Keratinocyte (primary cell): Measurements from ENCODE around the gene RIT2. TPM values are rescaled to one million over a fixed set of nuclear protein-coding genes. Genes with fewer than 3 reads are reported as not detected.

Experiments
- DNase-seq: peaks from one replicate; pipeline ENCODE4 v3.0.0-alpha.2; 2011; ENCODE audit warnings: low read depth, missing footprints, low spot score
- FAIRE-seq: peaks from 2 replicates; lab custom pipeline; 2011; peaks lifted over from hg19 to GRCh38; lab: Jason Lieb, UNC
- H2AFZ ChIP-seq: 2 replicates; pipeline ENCODE4 v1.6.0; 2012; ENCODE audit warnings: low read length, control low read depth, inconsistent platforms; ENCODE audit not compliant: control insufficient read depth
- H3K27ac ChIP-seq: 2 replicates; pipeline ENCODE4 v1.5.1; 2011; ENCODE audit warnings: low read length; ENCODE audit not compliant: control insufficient read depth, insufficient read depth
- H3K27me3 ChIP-seq: 3 replicates; pipeline ENCODE4 v1.6.0; 2011; ENCODE audit warnings: low read length; ENCODE audit not compliant: control insufficient read depth, insufficient read depth; ENCODE audit errors: extremely low read depth
- H3K36me3 ChIP-seq, 2 experiments: 2 replicates in 1 of 2; 3 replicates in 1 of 2; pipeline ENCODE4 v1.5.1; 2011; ENCODE audit warnings: low read length in 2 of 2, mild to moderate bottlenecking in 1 of 2; ENCODE audit not compliant: control insufficient read depth in 2 of 2, insufficient read depth in 2 of 2; ENCODE audit errors: extremely low read depth in 1 of 2
- H3K4me1 ChIP-seq: 3 replicates; pipeline ENCODE4 v1.5.1; 2011; ENCODE audit warnings: low read length; ENCODE audit not compliant: control insufficient read depth, insufficient read depth; ENCODE audit errors: extremely low read depth
- H3K4me2 ChIP-seq: 3 replicates; pipeline ENCODE4 v1.6.0; 2011; ENCODE audit warnings: low read depth, low read length; ENCODE audit not compliant: control insufficient read depth, insufficient read depth; ENCODE audit errors: extremely low read depth
- H3K4me3 ChIP-seq, 3 experiments: fragments of 200-600 bp in 1 of 3; sonication (generic) in 1 of 3; 2 replicates in 2 of 3; 3 replicates in 1 of 3; pipeline ENCODE4 v1.5.1; 2011 to 2016; ENCODE audit warnings: low read length in 3 of 3, mild to moderate bottlenecking in 3 of 3, control low read depth in 2 of 3, inconsistent platforms in 1 of 3, low read depth in 1 of 3, mixed read lengths in 1 of 3, mixed run types in 1 of 3, moderate library complexity in 1 of 3; ENCODE audit not compliant: control insufficient read depth in 2 of 3, insufficient read depth in 2 of 3; ENCODE audit errors: extremely low read depth in 1 of 3
- H3K79me2 ChIP-seq: 2 replicates; pipeline ENCODE4 v1.6.0; 2012; ENCODE audit warnings: low read length; ENCODE audit not compliant: control insufficient read depth, insufficient read depth
- H3K9ac ChIP-seq: 3 replicates; pipeline ENCODE4 v1.6.0; 2011; ENCODE audit warnings: low read length; ENCODE audit not compliant: control insufficient read depth, insufficient read depth; ENCODE audit errors: extremely low read depth
- H3K9me1 ChIP-seq: 3 replicates; pipeline ENCODE4 v1.6.0; 2011; ENCODE audit warnings: low read length; ENCODE audit not compliant: control insufficient read depth, insufficient read depth; ENCODE audit errors: extremely low read depth
- H3K9me3 ChIP-seq: 2 replicates; pipeline ENCODE4 v1.5.1; 2012; ENCODE audit warnings: low read depth, low read length; ENCODE audit not compliant: control insufficient read depth
- H4K20me1 ChIP-seq: 3 replicates; pipeline ENCODE4 v1.6.0; 2011; ENCODE audit warnings: low read length; ENCODE audit not compliant: control insufficient read depth, insufficient read depth; ENCODE audit errors: extremely low read depth
- EZH2 ChIP-seq: IDR thresholded peaks from one replicate; pipeline ENCODE4 v1.6.1; 2012; ENCODE audit warnings: inconsistent platforms, mild to moderate bottlenecking, low read length, moderate library complexity
- dilution Hi-C: fragments of 300-500 bp; cut with MboI; formaldehyde crosslinking; loops from one replicate; pipeline ENCODE4 v1.7.0; 2020; ENCODE audit warnings: low sequenced_read_pairs; ENCODE audit not compliant: extremely low pct_ligation_motif_present
- polyA plus RNA-seq, 5 experiments: library from polyadenylated mRNA; depleted of rRNA in 3 of 5; stranded (reverse) in 3 of 5; stranded (forward) in 1 of 5; unstranded in 1 of 5; fragments of >200 nt; gene quantifications; 1 replicate in 1 of 5; 2 replicates in 3 of 5; 3 replicates in 1 of 5; pipeline versions ENCODE4 v1.2.1 to v1.2.3, GENCODE V29; 2011 to 2012; ENCODE audit warnings: missing spikeins in 2 of 5, low read depth in 1 of 5, low replicate concordance in 1 of 5
- TF ChIP-seq, protein P1 (sequence below), 3 experiments: IDR thresholded peaks in 1 of 3; conservative IDR thresholded peaks in 1 of 3; optimal IDR thresholded peaks in 1 of 3; 2 replicates in 2 of 3; 3 replicates in 1 of 3; pipeline versions ENCODE3 to v1.5.1; 2011; ENCODE audit warnings: low read length in 3 of 3, mild to moderate bottlenecking in 3 of 3, moderate library complexity in 2 of 3, control low read depth in 1 of 3, inconsistent platforms in 1 of 3; ENCODE audit not compliant: insufficient read depth in 2 of 3; ENCODE audit errors: extremely low read depth in 1 of 3

The RIT2 gene
- polyA plus RNA-seq, 1 donor (not counting 4 experiments of a cell fraction or from before 2014, with no cell fraction given) = not detected

DNA sequence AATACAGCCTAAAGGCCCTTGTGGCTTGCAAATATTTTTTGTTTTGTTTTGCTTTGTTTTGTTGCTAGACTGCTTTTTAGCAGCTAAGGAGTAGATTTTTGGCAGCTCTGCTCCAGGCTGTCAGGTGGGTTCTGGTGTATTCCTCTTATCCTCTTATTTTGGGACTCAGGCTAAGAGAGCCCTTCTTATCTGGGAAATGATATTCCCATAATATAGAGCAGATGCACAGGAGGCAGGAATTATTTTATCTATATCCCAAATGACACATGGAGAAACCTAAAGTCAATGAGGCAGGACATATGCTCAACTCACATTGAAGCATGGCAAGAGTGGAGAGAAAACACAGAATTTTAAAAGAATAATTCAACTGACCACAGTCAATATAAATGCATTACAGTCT lies 369.6 kb downstream of the RIT2 start:
- no peaks in the 10 kb centered on the region for H3K27me3 ChIP-seq
- H3K4me2 ChIP-seq = no peak overlapping the region
- DNase-seq = no peak
- FAIRE-seq = no peak
- H3K79me2 ChIP-seq = no peaks in the 10 kb centered on the region
- no peaks in the 10 kb centered on the region for H3K9me1 ChIP-seq
- H3K9ac ChIP-seq = no peak overlapping the region
- no peaks in the 10 kb centered on the region for H3K4me1 ChIP-seq
- dilution Hi-C loops = no loop called here
- H3K36me3 ChIP-seq = no peaks in the 10 kb centered on the region
- no peaks in the 10 kb centered on the region for H4K20me1 ChIP-seq
- TF ChIP-seq, protein P1, sequence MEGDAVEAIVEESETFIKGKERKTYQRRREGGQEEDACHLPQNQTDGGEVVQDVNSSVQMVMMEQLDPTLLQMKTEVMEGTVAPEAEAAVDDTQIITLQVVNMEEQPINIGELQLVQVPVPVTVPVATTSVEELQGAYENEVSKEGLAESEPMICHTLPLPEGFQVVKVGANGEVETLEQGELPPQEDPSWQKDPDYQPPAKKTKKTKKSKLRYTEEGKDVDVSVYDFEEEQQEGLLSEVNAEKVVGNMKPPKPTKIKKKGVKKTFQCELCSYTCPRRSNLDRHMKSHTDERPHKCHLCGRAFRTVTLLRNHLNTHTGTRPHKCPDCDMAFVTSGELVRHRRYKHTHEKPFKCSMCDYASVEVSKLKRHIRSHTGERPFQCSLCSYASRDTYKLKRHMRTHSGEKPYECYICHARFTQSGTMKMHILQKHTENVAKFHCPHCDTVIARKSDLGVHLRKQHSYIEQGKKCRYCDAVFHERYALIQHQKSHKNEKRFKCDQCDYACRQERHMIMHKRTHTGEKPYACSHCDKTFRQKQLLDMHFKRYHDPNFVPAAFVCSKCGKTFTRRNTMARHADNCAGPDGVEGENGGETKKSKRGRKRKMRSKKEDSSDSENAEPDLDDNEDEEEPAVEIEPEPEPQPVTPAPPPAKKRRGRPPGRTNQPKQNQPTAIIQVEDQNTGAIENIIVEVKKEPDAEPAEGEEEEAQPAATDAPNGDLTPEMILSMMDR (optimal IDR thresholded peaks at IDR 0.05 in 1 of 3, IDR thresholded peaks at IDR 0.05 in 1 of 3, conservative IDR thresholded peaks at IDR 0.05 in 1 of 3; ENCODE audit: extremely low read depth in 1 of 3, insufficient read depth in 2 of 3, low read length in 3 of 3) = no peak
- H3K9me3 ChIP-seq = no peaks in the 10 kb centered on the region
- H3K4me3 ChIP-seq = no peak overlapping the region
- no peak overlapping the region for H2AFZ ChIP-seq
- no peak overlapping the region for H3K27ac ChIP-seq

DNA sequence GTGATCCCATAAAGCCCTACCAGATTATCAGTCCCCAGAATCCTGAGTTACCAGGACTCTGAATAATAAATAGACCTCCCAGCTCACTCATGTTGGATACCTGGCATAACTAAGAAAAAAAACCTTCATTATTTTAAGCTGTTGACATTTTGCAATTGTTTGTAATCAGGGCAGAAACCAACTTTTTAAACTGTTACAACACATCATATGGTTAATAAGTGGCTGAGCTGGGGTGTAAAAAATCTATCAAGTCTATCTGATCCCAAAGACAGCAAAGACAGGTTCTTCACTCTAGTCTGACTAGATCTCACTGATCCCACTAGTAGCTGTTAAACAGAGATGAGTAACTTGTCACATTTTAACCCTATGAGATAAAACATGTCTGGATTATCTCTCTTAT lies 370.3 kb downstream of the RIT2 start:
- no peaks in the 10 kb centered on the region for H3K9me3 ChIP-seq
- H3K4me1 ChIP-seq = no peaks in the 10 kb centered on the region
- H3K9me1 ChIP-seq = no peaks in the 10 kb centered on the region
- H3K4me3 ChIP-seq = no peak overlapping the region
- H2AFZ ChIP-seq = no peak overlapping the region
- DNase-seq (no peak), FAIRE-seq (no peak)
- H3K4me2 ChIP-seq = no peak overlapping the region
- H4K20me1 ChIP-seq = no peaks in the 10 kb centered on the region
- no peaks in the 10 kb centered on the region for H3K27me3 ChIP-seq
- H3K9ac ChIP-seq = no peak overlapping the region
- H3K36me3 ChIP-seq = no peaks in the 10 kb centered on the region
- TF ChIP-seq EZH2 = no peak
- TF ChIP-seq, protein P1 (optimal IDR thresholded peaks at IDR 0.05 in 1 of 3, IDR thresholded peaks at IDR 0.05 in 1 of 3, conservative IDR thresholded peaks at IDR 0.05 in 1 of 3; ENCODE audit: extremely low read depth in 1 of 3, insufficient read depth in 2 of 3, low read length in 3 of 3) = no peak
- H3K27ac ChIP-seq = no peak overlapping the region
- dilution Hi-C loops = no loop called here
- no peaks in the 10 kb centered on the region for H3K79me2 ChIP-seq
